HL-60 (cell line): ENCODE results near the gene MND1.

ENCODE experiments used
- GABPA ChIP-seq: IDR thresholded peaks from 2 replicates; pipeline ENCODE4 v1.6.1; 2012; ENCODE audit warnings: low read depth
- POLR2AphosphoS5 ChIP-seq: IDR thresholded peaks from 2 replicates; pipeline ENCODE4 v1.6.1; 2012; ENCODE audit warnings: low read depth
- SPI1 ChIP-seq: IDR thresholded peaks from 2 replicates; pipeline ENCODE4 v1.6.1; 2012; ENCODE audit warnings: low read depth, mild to moderate bottlenecking, borderline replicate concordance
- TF ChIP-seq, protein P1 (sequence below): IDR thresholded peaks from one replicate; pipeline ENCODE4 v1.5.1; 2011; ENCODE audit warnings: low read length, control low read depth, inconsistent platforms; ENCODE audit not compliant: insufficient read depth
- TF ChIP-seq, protein P2 (sequence below): IDR thresholded peaks from 2 replicates; pipeline ENCODE4 v1.6.1; 2012; ENCODE audit warnings: low read depth; ENCODE audit not compliant: insufficient replicate concordance

DNA sequence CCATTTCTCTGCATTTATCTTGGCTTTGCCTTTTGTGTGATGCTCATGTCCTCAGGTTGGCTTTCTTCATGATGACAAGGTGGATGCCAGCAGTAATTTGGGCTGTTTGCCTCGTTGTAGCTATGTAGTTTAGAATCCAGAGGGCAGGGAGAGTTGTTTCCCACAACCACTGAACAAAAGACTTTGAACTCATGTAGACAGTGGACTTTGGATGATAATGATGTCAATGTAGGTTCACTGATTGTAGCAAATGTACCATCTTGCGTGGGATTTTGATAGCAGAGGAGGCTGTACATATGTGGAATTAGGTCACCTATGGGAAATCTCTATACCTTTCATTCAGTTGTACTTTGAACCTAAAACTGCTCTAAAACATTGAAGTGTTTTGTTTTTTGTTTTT lies 41.3 kb downstream of the MND1 start:
- TF ChIP-seq, protein P1, sequence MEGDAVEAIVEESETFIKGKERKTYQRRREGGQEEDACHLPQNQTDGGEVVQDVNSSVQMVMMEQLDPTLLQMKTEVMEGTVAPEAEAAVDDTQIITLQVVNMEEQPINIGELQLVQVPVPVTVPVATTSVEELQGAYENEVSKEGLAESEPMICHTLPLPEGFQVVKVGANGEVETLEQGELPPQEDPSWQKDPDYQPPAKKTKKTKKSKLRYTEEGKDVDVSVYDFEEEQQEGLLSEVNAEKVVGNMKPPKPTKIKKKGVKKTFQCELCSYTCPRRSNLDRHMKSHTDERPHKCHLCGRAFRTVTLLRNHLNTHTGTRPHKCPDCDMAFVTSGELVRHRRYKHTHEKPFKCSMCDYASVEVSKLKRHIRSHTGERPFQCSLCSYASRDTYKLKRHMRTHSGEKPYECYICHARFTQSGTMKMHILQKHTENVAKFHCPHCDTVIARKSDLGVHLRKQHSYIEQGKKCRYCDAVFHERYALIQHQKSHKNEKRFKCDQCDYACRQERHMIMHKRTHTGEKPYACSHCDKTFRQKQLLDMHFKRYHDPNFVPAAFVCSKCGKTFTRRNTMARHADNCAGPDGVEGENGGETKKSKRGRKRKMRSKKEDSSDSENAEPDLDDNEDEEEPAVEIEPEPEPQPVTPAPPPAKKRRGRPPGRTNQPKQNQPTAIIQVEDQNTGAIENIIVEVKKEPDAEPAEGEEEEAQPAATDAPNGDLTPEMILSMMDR, result no peak
- TF ChIP-seq POLR2AphosphoS5 (no peak), GABPA (no peak), SPI1 (no peak)
- TF ChIP-seq, protein P2, sequence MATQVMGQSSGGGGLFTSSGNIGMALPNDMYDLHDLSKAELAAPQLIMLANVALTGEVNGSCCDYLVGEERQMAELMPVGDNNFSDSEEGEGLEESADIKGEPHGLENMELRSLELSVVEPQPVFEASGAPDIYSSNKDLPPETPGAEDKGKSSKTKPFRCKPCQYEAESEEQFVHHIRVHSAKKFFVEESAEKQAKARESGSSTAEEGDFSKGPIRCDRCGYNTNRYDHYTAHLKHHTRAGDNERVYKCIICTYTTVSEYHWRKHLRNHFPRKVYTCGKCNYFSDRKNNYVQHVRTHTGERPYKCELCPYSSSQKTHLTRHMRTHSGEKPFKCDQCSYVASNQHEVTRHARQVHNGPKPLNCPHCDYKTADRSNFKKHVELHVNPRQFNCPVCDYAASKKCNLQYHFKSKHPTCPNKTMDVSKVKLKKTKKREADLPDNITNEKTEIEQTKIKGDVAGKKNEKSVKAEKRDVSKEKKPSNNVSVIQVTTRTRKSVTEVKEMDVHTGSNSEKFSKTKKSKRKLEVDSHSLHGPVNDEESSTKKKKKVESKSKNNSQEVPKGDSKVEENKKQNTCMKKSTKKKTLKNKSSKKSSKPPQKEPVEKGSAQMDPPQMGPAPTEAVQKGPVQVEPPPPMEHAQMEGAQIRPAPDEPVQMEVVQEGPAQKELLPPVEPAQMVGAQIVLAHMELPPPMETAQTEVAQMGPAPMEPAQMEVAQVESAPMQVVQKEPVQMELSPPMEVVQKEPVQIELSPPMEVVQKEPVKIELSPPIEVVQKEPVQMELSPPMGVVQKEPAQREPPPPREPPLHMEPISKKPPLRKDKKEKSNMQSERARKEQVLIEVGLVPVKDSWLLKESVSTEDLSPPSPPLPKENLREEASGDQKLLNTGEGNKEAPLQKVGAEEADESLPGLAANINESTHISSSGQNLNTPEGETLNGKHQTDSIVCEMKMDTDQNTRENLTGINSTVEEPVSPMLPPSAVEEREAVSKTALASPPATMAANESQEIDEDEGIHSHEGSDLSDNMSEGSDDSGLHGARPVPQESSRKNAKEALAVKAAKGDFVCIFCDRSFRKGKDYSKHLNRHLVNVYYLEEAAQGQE, result no peak
